Panc1 (cell line): Measurements from ENCODE around the gene GPX3. TPM values are rescaled to one million over a fixed set of nuclear protein-coding genes. Genes with fewer than 3 reads are reported as not detected.

ENCODE experiments used
- ATAC-seq: fragments of 200-7000 bp; cut with Tn5 transposase; 2 replicates; pipeline ENCODE4 v1.9.1; 2020; ENCODE audit warnings: mild to moderate bottlenecking, moderate library complexity
- BruUV-seq: library from RNA; stranded (reverse); fragments of 400-500 nt; replicated peaks from 2 replicates; lab custom pipeline; 2021; lab: Mats Ljungman, UMichigan
- CTCF ChIA-PET: fragments of 300-600 bp; sonication (Branson Sonifier 250); formaldehyde crosslinking; loops from one replicate; lab custom pipeline; 2022; ENCODE audit warnings: antibody characterized with exemption; lab: Charles Lee
- POLR2A ChIA-PET: fragments of 300-600 bp; sonication (Branson Sonifier 250); formaldehyde crosslinking; loops from one replicate; lab custom pipeline; 2022; ENCODE audit warnings: antibody characterized with exemption; lab: Charles Lee
- DNase-seq: peaks from one replicate; pipeline ENCODE4 v3.0.0-alpha.2; 2010; ENCODE audit warnings: low read depth, low spot score
- H3K27ac ChIP-seq: 2 replicates; pipeline ENCODE4 v1.5.1; 2011; ENCODE audit warnings: mild to moderate bottlenecking, low read length, inconsistent platforms
- H3K27me3 ChIP-seq: fragments of 200-500 bp; sonication (Bioruptor generic); 2 replicates; pipeline ENCODE4 v1.6.0; 2014; ENCODE audit warnings: low read length, inconsistent platforms; ENCODE audit not compliant: control insufficient read depth, insufficient read depth
- H3K36me3 ChIP-seq: fragments of 200-500 bp; sonication (Bioruptor generic); 2 replicates; pipeline ENCODE4 v1.5.1; 2014; ENCODE audit warnings: inconsistent platforms, mild to moderate bottlenecking, low read length, moderate library complexity; ENCODE audit not compliant: control insufficient read depth, insufficient read depth
- H3K4me1 ChIP-seq: 2 replicates; pipeline ENCODE4 v1.5.1; 2011; ENCODE audit warnings: inconsistent platforms, mild to moderate bottlenecking, low read length, moderate library complexity; ENCODE audit not compliant: control insufficient read depth, insufficient read depth
- H3K4me3 ChIP-seq, 2 experiments: 2 replicates each; pipeline ENCODE4 v1.5.1; 2011 to 2012; ENCODE audit warnings: low read depth in 2 of 2, low read length in 2 of 2, mild to moderate bottlenecking in 2 of 2, inconsistent platforms in 1 of 2, moderate library complexity in 1 of 2
- H3K9me3 ChIP-seq: fragments of 200-500 bp; sonication (Bioruptor generic); 2 replicates; pipeline ENCODE4 v1.5.1; 2014; ENCODE audit warnings: low read depth, mild to moderate bottlenecking, inconsistent platforms, low read length, moderate library complexity; ENCODE audit not compliant: control insufficient read depth, insufficient read depth
- CTCF ChIP-seq: fragments of 450-650 bp; IDR thresholded peaks from 2 replicates; pipeline ENCODE4 v1.5.1; 2017; ENCODE audit warnings: mild to moderate bottlenecking
- POLR2AphosphoS5 ChIP-seq: IDR thresholded peaks from 2 replicates; pipeline ENCODE4 v1.6.1; 2012; ENCODE audit warnings: mild to moderate bottlenecking, low read depth, low read length, moderate library complexity
- REST ChIP-seq, 2 experiments: IDR thresholded peaks; 2 replicates each; pipeline ENCODE4 v1.6.1; 2011 to 2012; ENCODE audit warnings: low read depth in 2 of 2, control low read depth in 1 of 2, low read length in 1 of 2, mild to moderate bottlenecking in 1 of 2, moderate library complexity in 1 of 2; ENCODE audit not compliant: insufficient read depth in 1 of 2
- SIN3A ChIP-seq: IDR thresholded peaks from 2 replicates; pipeline ENCODE4 v1.6.1; 2012; ENCODE audit warnings: low read depth, mild to moderate bottlenecking, low read length, moderate library complexity, borderline replicate concordance; ENCODE audit not compliant: insufficient read depth
- TCF7L2 ChIP-seq: IDR thresholded peaks from 2 replicates; pipeline ENCODE4 v1.6.1; 2011; ENCODE audit warnings: mild to moderate bottlenecking, low read depth, low read length, inconsistent platforms
- in situ Hi-C: cut with HindIII; loops from 2 replicates; pipeline ENCODE4 v1.10.0; 2016; ENCODE audit warnings: low sequenced_read_pairs, low pct_unique_long_range_greater_than_20kb
- intact Hi-C: fragments of 100-400 bp; cut with micrococcal nuclease; formaldehyde crosslinking; loops from one replicate; pipeline ENCODE4 v1.10.0; 2022; ENCODE audit not compliant: unreplicated experiment
- total RNA-seq: library from RNA; stranded (reverse); gene quantifications from one replicate; pipeline ENCODE4 v1.2.1, GENCODE V29; 2021; ENCODE audit not compliant: unreplicated experiment

The GPX3 gene
- total RNA-seq, 1 experiment from 2014 or later, result 8.5 TPM

GRCh38 chr5:151068433-151069197 is 48.2 kb downstream of the GPX3 start:
- H3K4me1 ChIP-seq, result no peaks in the 10 kb centered on the region
- ATAC-seq, result no peak
- H3K36me3 ChIP-seq, result no peaks in the 10 kb centered on the region
- POLR2A ChIA-PET, result no interaction called here
- TF ChIP-seq TCF7L2 (no peak), POLR2AphosphoS5 (no peak), REST (IDR thresholded peaks at IDR 0.05; ENCODE audit: insufficient read depth in 1 of 2, low read depth in 2 of 2, low read length in 1 of 2) (no peak), SIN3A (no peak), CTCF (no peak)
- no peaks in the 10 kb centered on the region for H3K27me3 ChIP-seq
- H3K9me3 ChIP-seq, result no peaks in the 10 kb centered on the region
- DNase-seq, result no peak
- intact Hi-C loops, result no loop called here
- no peak overlapping the region for H3K4me3 ChIP-seq
- no TSS peak for BruUV-seq
- in situ Hi-C loops, result no loop called here
- no peak overlapping the region for H3K27ac ChIP-seq
- CTCF ChIA-PET, result no interaction called here

- H3K27ac ChIP-seq, result no peak overlapping the region
- intact Hi-C loops (no loop called here), in situ Hi-C loops (no loop called here)
- H3K36me3 ChIP-seq, result no peaks in the 10 kb centered on the region
- no peak overlapping the region for H3K4me3 ChIP-seq
- ATAC-seq, result no peak
- no peaks in the 10 kb centered on the region for H3K4me1 ChIP-seq
- POLR2A ChIA-PET, result no interaction called here
- CTCF ChIA-PET, result no interaction called here
- BruUV-seq, result no TSS peak
- H3K27me3 ChIP-seq, result no peaks in the 10 kb centered on the region
- DNase-seq, result no peak
- H3K9me3 ChIP-seq, result no peaks in the 10 kb centered on the region
- no peak for TF ChIP-seq REST (IDR thresholded peaks at IDR 0.05; ENCODE audit: insufficient read depth in 1 of 2, low read depth in 2 of 2, low read length in 1 of 2)
- TF ChIP-seq SIN3A, result no peak
- no peak for TF ChIP-seq CTCF
- TF ChIP-seq TCF7L2, result no peak
- no peak for TF ChIP-seq POLR2AphosphoS5
These were observed 50.1 kb downstream of the GPX3 start for GRCh38 chr5:151070449-151070848.
